Large intestine (tissue), 3 donors: Measurements from ENCODE around the gene FNBP1L. TPM values are rescaled to one million over a fixed set of nuclear protein-coding genes. Genes with fewer than 3 reads are reported as not detected.

ENCODE experiments used
- DNase-seq, 2 donors: peaks; one replicate each; pipeline versions ENCODE4 v3.0.0 to v3.0.0-alpha.2; 2013
- H3K27ac ChIP-seq: one replicate; pipeline ENCODE4 v1.5.1; 2013; ENCODE audit warnings: low read length
- H3K27me3 ChIP-seq: 2 replicates; pipeline ENCODE4 v1.6.1; 2013; ENCODE audit warnings: low read length; ENCODE audit not compliant: control insufficient read depth, insufficient read depth
- H3K36me3 ChIP-seq: 2 replicates; pipeline ENCODE4 v1.6.1; 2013; ENCODE audit warnings: low read length; ENCODE audit not compliant: control insufficient read depth, insufficient read depth
- H3K4me1 ChIP-seq: one replicate; pipeline ENCODE4 v1.6.1; 2013; ENCODE audit warnings: low read length; ENCODE audit not compliant: control insufficient read depth, insufficient read depth
- H3K4me3 ChIP-seq: one replicate; pipeline ENCODE4 v1.5.1; 2013; ENCODE audit warnings: low read length
- H3K9me3 ChIP-seq: one replicate; pipeline ENCODE4 v1.6.1; 2013; ENCODE audit warnings: mild to moderate bottlenecking, low read depth, low read length, moderate library complexity; ENCODE audit not compliant: control insufficient read depth
- WGBS: methylation state at CpG from one replicate; pipeline ENCODE4 v1.1.5; 2013; ENCODE audit warnings: low lambda C conversion rate; ENCODE audit not compliant: insufficient coverage; 5-methylcytosine and 5-hydroxymethylcytosine counted together
- polyA plus RNA-seq: library from polyadenylated mRNA; unstranded; fragments of 120-200 nt; gene quantifications from one replicate; pipeline ENCODE4 v1.2.1, GENCODE V29; 2013

The FNBP1L gene
- polyA plus RNA-seq, 1 donor = 79.5 TPM

GRCh38 chr1:93441589-93441988, 6.3 kb upstream of the FNBP1L start:
- H3K9me3 ChIP-seq = no peaks in the 10 kb centered on the region

GRCh38 chr1:93442008-93442666, 5.8 kb upstream of the FNBP1L start:
- Histone ChIP-seq H3K27ac (peak overlapping the region; percentile 78), H3K27me3 (no peaks in the 10 kb centered on the region), H3K4me3 (no peak overlapping the region), H3K36me3 (no peaks in the 10 kb centered on the region), H3K4me1 (peaks cover 8% of the 10 kb centered on the region), H3K9me3 (no peaks in the 10 kb centered on the region)
- no CpG with 5 or more reads among the region's 11 CpGs for WGBS
- peak; percentile 78 to 88 for DNase-seq

More at GRCh38 chr1:93441589-93441988, 6.3 kb upstream of the FNBP1L start:
- Histone ChIP-seq H3K27me3 (no peaks in the 10 kb centered on the region), H3K4me1 (peaks cover 8% of the 10 kb centered on the region), H3K36me3 (no peaks in the 10 kb centered on the region), H3K27ac (peak overlapping the region; percentile 78), H3K4me3 (no peak overlapping the region)
- no peak for DNase-seq

- no CpG with 5 or more reads among the region's 1 CpG for WGBS
Measured at GRCh38 chr1:93442741-93443140, 5.2 kb upstream of the FNBP1L start.

GRCh38 chr1:93443454-93443853, 4.5 kb upstream of the FNBP1L start:
- Histone ChIP-seq H3K27me3 (no peaks in the 10 kb centered on the region), H3K4me1 (peaks cover 8% of the 10 kb centered on the region), H3K27ac (no peak overlapping the region), H3K9me3 (no peaks in the 10 kb centered on the region), H3K36me3 (no peaks in the 10 kb centered on the region), H3K4me3 (no peak overlapping the region)
- no peak for DNase-seq

More at GRCh38 chr1:93442741-93443140, 5.2 kb upstream of the FNBP1L start:
- no peaks in the 10 kb centered on the region for H3K9me3 ChIP-seq
- H3K27ac ChIP-seq = peak overlapping the region; percentile 64
- no peaks in the 10 kb centered on the region for H3K27me3 ChIP-seq
- no peak overlapping the region for H3K4me3 ChIP-seq
- DNase-seq = no peak
- H3K36me3 ChIP-seq = no peaks in the 10 kb centered on the region
- H3K4me1 ChIP-seq = peaks cover 8% of the 10 kb centered on the region

GRCh38 chr1:93446837-93447451, 974 bp upstream of the FNBP1L start:
- peaks cover 2% of the 10 kb centered on the region for H3K4me1 ChIP-seq
- peak overlapping the region; percentile 99 for H3K27ac ChIP-seq
- no peaks in the 10 kb centered on the region for H3K36me3 ChIP-seq
- H3K27me3 ChIP-seq = no peaks in the 10 kb centered on the region
- H3K9me3 ChIP-seq = no peaks in the 10 kb centered on the region
- H3K4me3 ChIP-seq = peak overlapping the region; percentile 99
- peak; percentile 23 to 69 for DNase-seq
- 100% methylated on average over 1 of the region's 16 CpGs for WGBS

GRCh38 chr1:93448292-93448982, 519 bp downstream of the FNBP1L start:
- H3K4me3 ChIP-seq = peak overlapping the region; percentile 99
- H3K4me1 ChIP-seq = no peaks in the 10 kb centered on the region
- no peaks in the 10 kb centered on the region for H3K9me3 ChIP-seq
- peak; percentile 55 to 87 for DNase-seq
- H3K27me3 ChIP-seq = no peaks in the 10 kb centered on the region
- peak overlapping the region; percentile 99 for H3K27ac ChIP-seq
- WGBS = no CpG with 5 or more reads among the region's 77 CpGs
- no peaks in the 10 kb centered on the region for H3K36me3 ChIP-seq

GRCh38 chr1:93448983-93449804, 1.3 kb downstream of the FNBP1L start:
- H3K9me3 ChIP-seq = no peaks in the 10 kb centered on the region
- no peaks in the 10 kb centered on the region for H3K4me1 ChIP-seq
- peak overlapping the region; percentile 99 for H3K4me3 ChIP-seq
- WGBS = 0% methylated on average over 2 of the region's 27 CpGs
- H3K27ac ChIP-seq = peak overlapping the region; percentile 99
- H3K36me3 ChIP-seq = no peaks in the 10 kb centered on the region
- peak; percentile 59 to 89 for DNase-seq
- H3K27me3 ChIP-seq = no peaks in the 10 kb centered on the region

- H3K27ac ChIP-seq = peak overlapping the region; percentile 99
- WGBS = no CpG with 5 or more reads among the region's 1 CpG
- peak overlapping the region; percentile 99 for H3K4me3 ChIP-seq
Measured at GRCh38 chr1:93450321-93450720, 2.4 kb downstream of the FNBP1L start.

GRCh38 chr1:93453911-93454310, 6.0 kb downstream of the FNBP1L start:
- DNase-seq = no peak
- H3K27me3 ChIP-seq = no peaks in the 10 kb centered on the region
- H3K4me1 ChIP-seq = no peaks in the 10 kb centered on the region
- no peak overlapping the region for H3K27ac ChIP-seq
- no CpG with 5 or more reads among the region's 1 CpG for WGBS
- H3K36me3 ChIP-seq = peaks cover 5% of the 10 kb centered on the region
- H3K4me3 ChIP-seq = no peak overlapping the region
- H3K9me3 ChIP-seq = no peaks in the 10 kb centered on the region

More at GRCh38 chr1:93450321-93450720, 2.4 kb downstream of the FNBP1L start:
- Histone ChIP-seq H3K4me1 (no peaks in the 10 kb centered on the region), H3K36me3 (no peaks in the 10 kb centered on the region), H3K27me3 (no peaks in the 10 kb centered on the region), H3K9me3 (no peaks in the 10 kb centered on the region)
- DNase-seq = no peak

- peaks cover 5% of the 10 kb centered on the region for H3K36me3 ChIP-seq
- H3K4me1 ChIP-seq = no peaks in the 10 kb centered on the region
- 100% methylated on average over 1 of the region's 3 CpGs for WGBS
- no peaks in the 10 kb centered on the region for H3K9me3 ChIP-seq
- H3K27me3 ChIP-seq = no peaks in the 10 kb centered on the region
- DNase-seq = no peak
- no peak overlapping the region for H3K27ac ChIP-seq
- H3K4me3 ChIP-seq = no peak overlapping the region
Measured at GRCh38 chr1:93459126-93459525, 11.2 kb downstream of the FNBP1L start.
